GM19043 (cell line): ENCODE data around the gene STARD7.
"Not testable (repeated sequence)": the region's sequence is repeated elsewhere in the genome, so short reads cannot be mapped to it uniquely, and the experiment has no call there.

Source experiments
- ATAC-seq: cut with Tn5 transposase; IDR thresholded peaks from one replicate; pipeline ENCODE4 v1.9.1; 2021; ENCODE audit warnings: low read depth; ENCODE audit not compliant: unreplicated experiment

STARD7 gene

DNA sequence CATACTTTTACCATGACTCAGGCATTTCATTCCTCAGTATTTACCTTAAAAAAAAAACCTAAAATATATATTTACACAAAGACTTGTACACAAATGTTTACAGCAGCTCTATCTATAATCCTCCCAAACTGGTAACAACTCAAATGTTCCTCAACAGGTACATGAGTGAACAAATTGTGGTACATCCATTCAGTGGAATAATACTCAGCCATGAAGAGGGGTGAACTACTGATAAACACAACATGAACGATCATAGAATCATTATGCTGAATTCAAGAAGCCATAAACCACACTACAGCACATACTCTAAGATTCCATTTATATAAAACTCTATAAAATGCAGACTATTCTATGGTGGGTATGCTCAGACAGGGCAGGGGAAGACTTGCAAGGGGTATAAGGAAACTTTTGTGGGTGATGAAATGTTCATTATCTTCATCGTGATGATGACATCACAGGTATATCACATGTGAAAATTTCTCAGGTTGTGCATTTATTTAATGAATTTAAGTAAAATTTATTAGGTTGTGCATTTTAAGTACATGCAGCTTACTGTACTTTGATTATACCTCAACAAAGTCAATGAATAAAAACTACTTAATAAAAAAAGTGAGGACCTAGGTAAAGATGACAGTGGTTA, 38.6 kb downstream of the STARD7 start:
- ATAC-seq = no peak

DNA sequence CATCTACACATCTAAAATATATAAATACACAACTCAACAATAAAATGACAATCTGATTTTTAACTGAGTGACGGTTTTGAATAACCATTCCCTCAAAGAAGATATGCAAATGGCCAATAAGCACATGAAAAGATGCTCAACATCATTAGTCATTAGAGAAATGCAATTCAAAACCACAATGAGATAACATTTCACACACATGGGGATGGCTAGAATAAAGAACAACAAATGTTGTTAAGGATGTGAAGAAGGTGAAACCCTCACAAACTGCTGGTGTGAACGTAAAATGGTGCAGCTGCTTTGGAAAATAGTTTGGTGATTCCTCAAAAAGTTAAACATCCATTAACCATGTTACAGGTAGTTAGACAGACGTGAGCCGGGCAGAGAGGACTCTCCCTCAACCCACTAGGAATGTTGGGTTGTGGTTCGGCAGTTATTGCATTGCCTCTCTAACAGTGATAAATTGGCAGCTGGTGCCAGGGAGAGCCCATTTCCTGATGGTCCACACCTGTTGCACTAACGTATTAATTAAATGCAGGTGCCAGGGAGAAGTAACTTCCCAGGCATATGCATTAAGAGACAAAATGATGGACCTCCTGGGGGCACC, 41.1 kb downstream of the STARD7 start:
- ATAC-seq = no peak

DNA sequence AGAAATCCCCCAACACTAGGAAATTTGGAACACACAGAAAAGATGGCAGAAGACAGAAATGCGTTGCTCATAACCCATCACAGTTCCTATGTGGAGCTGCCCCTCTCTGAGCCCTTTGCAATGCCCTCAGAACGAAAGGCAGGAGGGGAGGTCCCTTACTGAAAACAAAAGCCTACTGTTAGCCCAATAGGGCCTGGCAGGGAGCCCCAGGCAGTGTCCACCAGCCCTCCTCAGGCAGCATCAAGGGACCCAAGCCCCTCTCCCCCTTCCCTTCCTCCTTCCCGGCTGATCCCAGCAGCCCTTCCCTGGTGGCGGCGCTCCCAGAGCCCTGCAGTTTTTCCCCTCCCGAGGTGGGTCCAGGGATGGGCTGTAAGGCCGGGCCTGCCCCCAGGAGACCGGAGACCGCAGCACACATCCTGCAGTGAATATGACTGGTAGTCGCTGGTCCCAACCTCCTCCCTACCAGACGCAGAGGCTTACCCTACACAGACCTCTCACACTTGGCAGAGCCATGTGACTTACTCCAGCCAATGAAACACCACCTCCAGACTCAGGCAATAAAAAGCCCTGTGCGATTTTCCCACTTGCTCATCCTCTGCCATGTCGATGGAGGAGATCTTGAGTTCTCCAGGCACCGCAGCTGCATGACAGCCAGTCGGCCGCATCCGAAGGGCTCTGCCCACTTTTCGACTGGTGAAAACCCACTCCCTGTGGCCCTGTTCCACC, 44.0 kb downstream of the STARD7 start:
- peak; percentile 63 for ATAC-seq

DNA sequence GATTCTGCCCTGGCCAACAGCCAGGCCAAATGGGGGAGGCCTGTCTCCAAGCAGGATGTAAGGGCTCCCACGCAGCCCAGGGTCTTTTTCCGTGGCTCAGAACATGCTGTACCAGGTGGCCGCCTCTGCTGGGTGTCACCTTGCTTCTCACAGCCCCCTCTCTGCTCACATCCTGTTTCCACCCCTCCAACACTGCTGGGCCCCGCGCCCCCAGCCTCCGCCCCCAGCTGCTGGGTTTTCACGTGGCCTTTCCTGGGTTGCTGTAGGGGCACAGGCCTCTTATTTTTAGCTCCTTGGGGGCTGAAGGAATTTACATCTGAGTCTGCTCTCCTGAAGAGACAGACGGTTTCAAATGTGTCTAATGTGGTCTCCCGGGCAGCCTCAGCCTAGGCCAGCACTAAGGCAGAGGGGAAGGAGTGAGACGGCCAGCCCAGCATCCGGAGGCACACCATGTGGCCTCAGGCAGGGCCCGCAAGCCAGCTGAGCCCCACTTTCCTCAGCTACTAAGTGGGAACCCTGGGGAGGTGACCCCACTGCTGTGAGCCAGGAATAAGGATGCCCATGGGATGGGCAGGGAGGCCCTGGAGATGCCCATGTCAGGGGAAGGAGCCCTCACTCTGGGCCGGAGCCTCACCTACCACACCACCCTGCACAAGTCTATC, 44.7 kb downstream of the STARD7 start:
- peak; percentile 58 for ATAC-seq

- peak; percentile 6 for ATAC-seq
These were observed 45.2 kb downstream of the STARD7 start for GRCh38 chr2:96163415-96163767.

DNA sequence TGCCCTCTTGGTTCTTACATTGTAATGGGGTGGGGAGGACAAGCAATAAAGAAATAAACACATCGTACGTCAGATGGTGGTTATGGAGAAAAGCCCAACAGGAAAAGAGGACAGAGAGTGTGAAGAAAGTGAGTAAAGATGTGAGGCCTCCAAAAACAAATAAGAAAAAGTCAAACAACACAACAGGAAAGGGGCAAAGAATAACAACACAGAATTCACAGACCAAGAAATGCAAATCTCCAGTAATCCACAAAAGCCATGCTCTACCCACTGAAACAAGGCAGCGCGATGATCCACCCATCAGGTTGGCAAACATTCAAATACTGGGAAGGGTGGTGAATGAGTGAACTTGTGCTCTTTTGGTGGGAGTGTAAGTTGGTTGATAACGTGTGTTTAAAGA, 46.7 kb downstream of the STARD7 start:
- ATAC-seq = no peak

DNA sequence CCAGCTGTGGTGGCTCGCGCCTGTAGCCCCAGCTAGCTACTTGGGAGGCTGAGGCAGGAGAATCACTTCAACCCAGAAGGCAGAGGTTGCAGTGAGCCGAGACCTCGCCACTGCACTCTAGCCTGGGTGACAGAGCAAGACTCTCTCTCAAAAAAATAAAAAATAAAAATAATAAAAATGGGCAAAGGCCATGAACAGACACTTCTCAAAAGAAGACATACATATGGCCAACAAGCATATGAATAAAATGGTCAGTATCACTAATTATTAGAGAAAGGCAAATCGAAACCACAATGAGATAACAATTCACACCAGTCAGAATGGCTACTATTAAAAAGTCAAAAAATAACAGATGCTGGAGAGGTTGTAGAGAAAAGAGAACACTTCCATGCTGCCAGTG, 48.3 kb downstream of the STARD7 start:
- ATAC-seq = not testable (repeated sequence)

GRCh38 chr2:96159084-96159830, 49.4 kb downstream of the STARD7 start:
- ATAC-seq = no peak

GRCh38 chr2:96158554-96158940, 50.1 kb downstream of the STARD7 start:
- ATAC-seq = no peak

DNA sequence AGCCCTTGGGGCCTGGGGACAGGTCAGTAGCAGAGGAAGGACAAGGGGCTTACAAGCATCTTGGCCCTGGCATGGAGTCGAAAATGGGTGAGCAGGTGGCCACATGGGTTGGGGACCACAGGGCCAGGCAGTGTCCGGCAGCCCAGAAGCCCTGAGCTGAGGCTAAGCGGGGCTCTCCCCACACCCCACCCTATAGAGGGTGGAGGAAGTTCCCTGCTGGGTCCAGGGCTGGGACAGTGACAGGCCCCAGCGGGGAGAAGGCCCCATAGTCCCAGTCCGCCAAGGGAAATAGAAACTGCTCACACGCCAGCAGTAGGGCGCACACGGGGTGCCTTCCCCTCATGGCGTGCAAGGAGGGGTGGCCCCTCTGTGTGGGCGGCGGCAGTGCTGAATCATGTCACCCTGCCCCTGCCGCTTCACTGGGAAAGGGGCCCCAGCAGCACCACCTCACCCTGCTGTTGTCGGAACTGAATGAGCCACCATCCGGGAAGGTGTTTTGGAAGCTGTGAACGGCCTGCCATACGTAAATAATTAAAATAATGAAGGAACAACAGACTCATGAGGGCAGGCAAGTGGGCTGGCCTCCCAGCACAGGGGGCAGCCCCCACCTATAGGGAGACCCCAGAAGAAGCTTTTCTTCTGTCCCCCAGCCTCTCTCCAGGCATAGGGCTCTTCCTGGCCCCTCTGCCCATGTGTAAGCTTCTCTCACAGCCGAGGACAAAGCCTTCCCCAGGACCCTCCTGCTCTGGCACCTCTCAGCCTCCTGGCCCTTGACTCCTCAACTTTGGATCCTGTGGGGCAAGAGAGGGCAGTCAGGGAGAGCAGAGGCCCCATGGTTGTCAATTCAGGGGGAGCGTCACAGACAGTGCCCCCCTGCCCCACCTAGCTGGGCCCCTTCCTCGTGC, 50.7 kb downstream of the STARD7 start:
- ATAC-seq = peak; percentile 68

DNA sequence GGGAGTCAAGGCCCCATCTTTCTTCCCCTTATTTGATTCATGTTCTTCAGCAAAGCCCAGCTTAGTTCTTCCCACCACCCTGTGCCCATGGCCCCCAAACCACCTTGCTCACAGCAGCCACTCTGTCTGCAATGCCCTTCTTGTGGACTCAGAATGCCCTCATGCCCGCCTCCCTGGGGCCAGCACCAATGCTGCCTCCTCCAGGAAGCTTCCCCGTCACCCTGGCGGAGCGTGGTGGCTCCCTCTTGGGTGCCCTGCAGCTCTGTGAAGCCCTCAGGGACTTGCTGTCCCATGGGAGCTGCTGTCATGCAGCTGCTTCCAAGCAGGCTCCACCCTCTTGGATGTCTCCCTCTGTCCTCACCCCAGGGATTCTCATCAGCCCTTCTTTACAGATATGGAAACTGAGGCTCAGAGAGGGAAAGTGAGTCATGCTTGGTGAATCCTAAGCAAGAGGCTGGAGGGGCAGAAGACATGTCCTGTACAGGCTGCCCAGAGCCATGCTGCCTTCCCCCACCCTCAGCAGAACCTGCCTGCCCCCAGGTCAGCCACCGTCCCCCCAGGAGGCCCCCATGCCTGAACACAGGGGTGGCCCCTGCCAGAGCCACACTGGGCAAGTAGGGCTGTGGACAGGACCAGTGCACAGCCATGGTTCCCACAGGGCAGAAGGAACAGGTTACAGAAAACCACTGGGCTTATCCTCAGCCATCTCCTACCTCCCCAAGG, 51.5 kb downstream of the STARD7 start:
- ATAC-seq = peak; percentile 41

- ATAC-seq = no peak
These were observed 52.4 kb downstream of the STARD7 start for GRCh38 chr2:96156011-96156820.

GRCh38 chr2:96154506-96155380, 53.9 kb downstream of the STARD7 start:
- no peak for ATAC-seq

- no peak for ATAC-seq
These were observed 54.6 kb downstream of the STARD7 start for GRCh38 chr2:96153991-96154431.

- ATAC-seq = no peak
These were observed 55.3 kb downstream of the STARD7 start for GRCh38 chr2:96153291-96153713.

GRCh38 chr2:96152304-96153161, 56.1 kb downstream of the STARD7 start:
- ATAC-seq = no peak
